HG03432 (cell line): ENCODE measurements around the gene ZDHHC14.

Experiments
- ATAC-seq: cut with Tn5 transposase; IDR thresholded peaks from one replicate; pipeline ENCODE4 v1.9.1; 2021; ENCODE audit warnings: mild to moderate bottlenecking, moderate library complexity; ENCODE audit not compliant: unreplicated experiment

Gene ZDHHC14

DNA sequence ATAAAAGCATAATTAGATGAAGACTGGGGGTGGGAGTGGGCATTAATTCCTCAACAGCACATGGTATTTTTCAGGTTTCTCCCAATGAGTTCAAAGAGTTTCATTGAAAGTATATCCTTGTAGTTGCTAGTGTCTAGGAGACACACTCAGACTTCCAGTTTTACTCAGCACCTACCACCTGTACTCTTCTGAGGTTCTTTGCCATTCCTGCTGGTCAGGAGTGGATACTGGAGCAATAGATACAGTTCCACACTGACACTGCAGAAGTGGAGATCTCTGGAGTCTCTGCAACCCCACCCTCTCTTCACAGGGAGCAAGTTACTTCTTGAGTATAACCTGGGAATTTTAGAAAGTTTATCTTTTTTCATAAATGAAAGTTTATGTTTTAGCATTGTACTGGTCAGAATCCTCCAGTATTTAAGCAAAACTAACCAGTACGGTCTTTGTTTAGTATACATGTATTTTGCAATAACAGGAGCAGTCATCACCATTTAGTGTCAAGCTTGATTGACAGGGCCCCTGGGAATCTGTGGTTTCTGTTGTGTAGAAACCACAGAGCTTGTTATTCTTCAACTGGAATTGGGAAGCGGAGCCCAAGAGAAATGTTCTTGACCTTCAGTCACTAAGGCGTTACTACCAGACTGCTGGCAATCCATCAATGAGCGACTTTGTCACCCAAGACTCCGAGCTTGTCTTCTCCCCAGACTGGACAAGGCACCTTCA lies 148.1 kb downstream of the ZDHHC14 start:
- no peak for ATAC-seq

DNA sequence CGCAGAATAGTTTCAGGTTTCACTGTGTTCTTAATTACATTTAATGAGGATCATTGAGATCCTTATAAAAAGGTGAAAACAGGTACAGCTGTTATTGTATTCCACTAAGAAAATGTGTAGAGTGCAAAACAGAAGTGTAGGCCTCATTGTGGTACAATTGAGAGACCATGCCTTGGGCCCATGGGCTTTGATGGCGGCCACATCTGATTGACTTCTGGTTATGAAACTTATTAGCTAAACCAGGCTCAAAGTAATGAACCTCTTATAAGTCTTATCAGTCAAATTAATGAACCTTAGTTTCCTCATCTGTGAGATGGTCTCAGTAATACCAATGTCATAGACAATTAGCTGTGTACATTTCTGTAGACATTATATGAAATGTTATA lies 148.7 kb downstream of the ZDHHC14 start:
- ATAC-seq: no peak

DNA sequence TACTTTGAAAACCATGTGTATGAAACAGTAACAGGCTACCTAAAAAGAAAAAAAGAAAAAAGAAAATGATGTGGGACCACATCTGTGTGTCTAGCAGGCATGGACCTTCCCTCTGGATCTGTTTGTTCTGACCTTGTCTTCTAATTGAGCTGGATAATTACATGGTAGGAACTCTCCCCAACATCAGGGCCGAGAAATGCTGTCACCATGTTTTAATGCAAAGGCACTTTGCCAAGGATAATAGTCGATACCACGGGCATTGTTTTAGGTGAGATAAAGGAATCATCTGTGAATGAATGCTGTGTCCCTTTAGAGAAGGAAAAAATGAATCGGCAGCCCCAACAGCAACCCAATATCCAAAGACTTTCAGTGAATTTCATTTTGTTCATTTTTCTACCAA lies 149.1 kb downstream of the ZDHHC14 start:
- no peak for ATAC-seq

DNA sequence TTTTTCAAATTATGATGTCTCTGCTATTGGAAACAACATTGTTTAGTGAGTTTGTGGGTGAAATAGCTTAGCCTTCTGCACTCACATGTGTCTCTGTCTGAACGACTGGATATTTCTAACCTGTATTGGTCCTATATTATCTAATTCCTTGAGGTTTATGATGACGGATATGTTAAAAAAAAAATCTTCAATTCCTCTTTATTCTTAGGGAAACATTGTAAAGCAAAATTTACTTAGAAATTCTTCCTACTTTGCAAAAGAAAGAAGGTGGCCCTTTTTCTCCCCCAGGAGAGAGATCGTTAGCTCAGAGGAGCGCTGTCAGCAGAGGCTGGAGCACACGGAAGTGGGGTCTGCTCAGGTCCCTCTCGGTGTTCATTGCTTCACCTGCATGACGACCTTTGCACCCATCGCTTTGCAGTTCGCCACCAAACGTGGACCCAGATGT lies 149.8 kb downstream of the ZDHHC14 start:
- ATAC-seq: no peak

DNA sequence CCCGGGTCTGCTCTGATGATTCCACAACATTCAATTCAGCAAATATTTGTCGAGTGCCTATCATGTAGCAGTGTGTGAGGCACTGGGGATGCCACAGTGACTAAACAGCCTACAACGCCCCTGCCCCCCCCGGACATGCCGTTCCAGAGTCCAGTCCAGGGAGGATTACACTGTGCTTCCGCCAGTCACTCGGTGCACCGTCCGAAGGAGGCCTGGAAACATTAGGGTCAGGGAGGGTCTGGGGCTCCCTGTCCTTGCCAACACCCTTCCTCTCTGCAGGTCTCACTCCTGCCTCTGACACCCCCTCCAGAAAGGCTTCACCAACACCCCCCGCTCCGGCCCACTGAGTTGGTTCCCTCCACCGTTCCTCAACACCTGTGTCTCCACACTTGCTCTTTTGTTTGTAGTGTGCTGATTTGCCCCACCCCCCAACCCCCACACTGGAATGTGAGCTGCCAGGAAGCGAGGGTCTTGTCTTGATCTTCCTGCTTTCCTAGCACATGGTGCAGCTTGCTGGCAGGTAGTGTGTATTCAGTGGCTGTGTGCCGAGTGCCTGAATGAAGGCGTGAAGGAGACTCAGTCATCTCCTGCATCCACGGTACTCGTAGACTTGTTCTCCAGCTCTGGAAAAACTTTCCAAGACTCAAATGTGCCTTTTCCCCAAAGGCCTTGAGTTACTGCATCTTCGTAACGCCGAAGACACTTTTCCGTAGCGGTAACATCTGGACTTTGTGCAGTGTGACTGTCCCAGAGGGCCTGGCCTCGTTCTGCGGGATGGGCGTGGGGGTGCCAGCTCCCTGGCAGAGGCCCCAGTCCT lies 150.4 kb downstream of the ZDHHC14 start:
- no peak for ATAC-seq

DNA sequence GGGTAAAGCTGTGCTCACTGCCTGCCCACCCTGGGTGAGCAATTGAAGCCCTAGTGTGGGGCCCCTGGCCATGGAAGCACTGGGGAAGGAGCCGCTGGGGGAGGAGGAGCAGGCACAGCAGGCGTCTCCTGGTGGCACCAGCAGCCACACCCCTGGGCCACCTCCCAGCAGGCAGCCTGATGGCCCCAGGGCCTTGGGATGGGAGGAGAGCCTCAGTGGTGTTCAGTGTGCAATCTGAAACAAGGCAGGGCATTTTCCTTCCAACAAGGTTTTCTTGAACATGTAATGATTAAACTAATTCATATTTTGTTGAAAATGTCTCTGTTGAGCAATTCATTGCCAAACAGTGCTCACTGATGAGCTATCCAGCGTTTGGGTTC lies 151.0 kb downstream of the ZDHHC14 start:
- ATAC-seq: no peak

DNA sequence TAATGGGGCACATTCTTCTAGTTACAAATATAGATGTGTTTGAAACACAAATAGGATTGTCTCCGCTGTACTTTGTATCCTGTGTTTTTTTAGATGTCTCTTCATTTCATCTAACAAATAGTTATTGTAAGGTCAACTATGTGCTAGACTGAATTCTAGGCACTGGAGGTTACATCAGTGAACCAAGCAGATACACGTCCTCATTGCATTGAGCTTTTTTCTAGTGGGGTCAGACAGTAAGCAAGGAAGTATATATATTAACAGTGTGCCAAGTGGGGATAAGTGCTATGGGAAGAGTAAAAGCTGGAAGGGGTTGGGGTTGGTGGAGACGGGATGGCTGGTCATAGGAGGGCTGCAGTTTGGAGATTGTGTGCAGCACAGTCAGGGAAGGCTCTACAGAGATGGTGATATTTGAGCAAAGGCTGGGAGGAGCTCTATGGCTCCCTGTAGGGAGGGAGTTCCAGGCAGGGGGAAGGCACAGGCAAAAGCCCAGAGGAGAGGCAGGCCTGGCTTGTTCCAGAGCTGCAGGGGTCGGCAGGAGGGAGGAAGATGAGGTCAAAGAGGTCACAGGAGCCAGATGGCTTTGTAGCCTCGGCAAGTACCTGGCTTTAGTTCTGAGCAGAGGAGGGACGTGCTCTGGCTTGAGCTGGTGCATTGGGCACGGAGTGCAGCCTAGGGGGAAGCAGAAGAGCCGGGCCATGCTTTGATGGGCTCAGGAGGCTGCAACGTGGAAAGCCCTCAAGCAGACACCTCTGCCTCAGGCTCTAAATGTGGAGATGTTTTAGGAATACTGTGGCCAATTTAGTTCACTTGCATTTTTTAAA lies 152.3 kb downstream of the ZDHHC14 start:
- no peak for ATAC-seq

DNA sequence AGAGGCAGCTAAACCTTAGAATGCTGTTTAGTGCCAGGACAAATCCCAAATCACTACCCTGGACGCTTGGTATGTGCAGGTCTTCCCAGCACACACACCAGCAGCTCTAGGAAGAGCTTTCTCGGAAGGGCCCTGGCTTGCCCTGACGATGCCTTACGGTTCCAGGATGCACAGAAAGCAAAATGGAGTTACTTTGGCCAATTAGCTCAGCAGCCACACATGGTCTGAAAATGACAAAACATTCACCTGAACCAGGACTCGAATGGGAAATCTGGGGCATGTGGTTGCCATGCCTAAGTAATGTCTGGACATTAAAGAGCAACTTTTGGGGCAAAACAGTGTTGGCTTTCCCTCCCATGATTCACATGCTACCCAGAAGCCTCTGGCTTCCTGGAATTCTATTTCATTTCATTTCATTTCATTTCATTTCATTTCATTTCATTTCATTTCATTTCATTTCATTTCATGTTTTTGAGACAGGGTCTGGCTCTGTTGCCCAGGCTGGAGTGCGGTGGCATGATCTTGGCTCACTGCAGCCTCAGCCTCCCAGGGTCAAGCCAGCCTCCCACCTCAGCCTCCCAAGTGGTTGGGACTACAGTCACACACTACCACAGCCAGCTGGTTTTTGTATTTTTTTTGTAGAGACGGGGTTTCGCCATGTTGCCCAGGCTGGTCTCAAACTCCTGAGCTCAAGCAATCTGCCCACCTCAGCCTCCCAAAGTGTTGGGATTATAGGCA lies 153.3 kb downstream of the ZDHHC14 start:
- no peak for ATAC-seq

DNA sequence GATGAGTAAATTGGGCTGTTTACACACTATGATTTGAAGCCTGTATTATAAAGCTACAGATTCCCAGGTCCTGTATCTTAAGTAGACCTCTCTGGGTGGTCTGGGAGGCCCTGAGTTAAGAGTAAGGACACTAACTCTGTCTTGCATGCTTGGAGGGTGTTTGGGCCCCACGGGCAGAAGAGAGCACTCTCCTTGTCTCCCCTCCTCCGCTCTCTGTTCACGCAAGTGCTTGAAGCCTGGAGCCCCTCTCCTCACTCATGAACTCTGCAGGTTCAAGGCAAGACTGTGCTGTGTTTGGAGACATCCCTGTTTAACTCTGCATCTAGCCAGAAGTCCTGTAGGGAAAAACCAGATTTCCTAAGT lies 154.0 kb downstream of the ZDHHC14 start:
- no peak for ATAC-seq

DNA sequence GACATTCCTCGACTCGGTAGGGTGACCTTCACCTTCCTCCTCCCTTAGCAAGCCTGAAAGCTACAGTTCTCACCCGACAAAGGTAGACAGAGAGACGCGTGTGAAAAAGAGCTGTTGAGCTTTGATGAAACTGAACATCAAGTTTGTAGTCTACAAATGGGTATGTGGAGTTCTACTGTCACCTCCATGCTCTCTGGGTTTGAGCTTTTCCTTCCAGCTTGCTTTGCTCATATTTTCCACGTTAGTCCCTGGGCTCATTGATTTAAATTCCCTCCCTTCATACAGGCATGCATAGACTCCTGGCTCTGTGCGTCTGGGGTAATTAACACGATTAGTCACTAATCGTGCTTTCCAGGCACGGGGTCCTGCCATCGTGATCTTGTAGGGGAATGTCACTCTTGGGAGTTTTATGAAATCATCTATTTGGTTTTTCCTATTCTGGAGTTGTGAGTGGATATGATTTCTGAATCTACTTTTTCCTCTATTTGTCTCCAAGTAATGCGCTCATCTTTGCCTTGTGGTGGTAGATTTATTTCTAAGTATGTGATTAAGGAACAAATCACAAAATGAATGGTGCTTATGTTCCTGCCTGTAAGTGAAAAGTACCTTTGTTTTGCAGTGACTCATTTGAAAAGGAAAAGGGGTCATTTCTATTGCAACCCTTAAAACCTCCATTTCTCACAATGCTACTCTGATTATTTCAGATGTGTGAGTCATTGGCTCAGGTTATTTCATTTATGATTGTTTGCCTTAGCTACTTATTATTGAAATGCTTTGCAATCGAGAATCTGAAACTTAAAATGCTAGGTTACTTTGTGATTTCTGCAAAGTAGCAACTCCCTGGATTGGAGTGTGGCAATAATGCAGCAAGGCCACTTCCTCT lies 154.6 kb downstream of the ZDHHC14 start:
- peak; percentile 75 for ATAC-seq

DNA sequence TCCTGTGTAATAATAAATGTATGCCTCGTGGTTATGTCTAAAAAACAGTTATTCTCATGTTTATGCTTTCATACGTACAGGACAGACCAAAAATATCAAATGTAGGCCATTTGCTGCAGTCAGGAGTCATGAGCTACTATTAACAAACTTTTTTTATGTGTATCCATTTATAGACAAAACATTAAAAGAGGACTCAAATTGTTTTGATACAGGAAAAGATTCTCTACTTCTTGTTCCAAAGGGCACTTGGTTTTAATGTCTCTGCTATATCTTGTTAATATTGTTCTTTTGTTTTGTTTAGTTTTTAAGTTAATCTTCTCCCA lies 155.2 kb downstream of the ZDHHC14 start:
- ATAC-seq: no peak

DNA sequence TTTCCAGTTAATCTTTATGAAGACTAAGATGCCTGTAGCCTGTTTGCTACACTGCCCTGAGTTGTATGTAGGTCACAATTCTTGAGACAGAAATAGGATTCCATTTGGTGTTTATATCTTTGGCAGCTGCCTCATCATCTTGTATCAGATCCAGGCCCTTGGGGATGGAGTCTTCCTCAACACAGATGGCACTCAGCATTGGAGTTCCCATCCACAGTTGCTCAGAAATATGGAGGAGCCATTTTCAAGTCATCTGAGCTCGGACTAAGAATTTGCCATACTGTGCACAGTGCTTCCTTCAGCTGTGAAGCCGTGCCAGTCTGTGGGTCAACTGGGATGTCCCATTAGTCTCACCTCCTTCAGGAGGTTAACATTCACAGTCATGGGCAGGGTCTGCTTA lies 156.6 kb downstream of the ZDHHC14 start:
- no peak for ATAC-seq

DNA sequence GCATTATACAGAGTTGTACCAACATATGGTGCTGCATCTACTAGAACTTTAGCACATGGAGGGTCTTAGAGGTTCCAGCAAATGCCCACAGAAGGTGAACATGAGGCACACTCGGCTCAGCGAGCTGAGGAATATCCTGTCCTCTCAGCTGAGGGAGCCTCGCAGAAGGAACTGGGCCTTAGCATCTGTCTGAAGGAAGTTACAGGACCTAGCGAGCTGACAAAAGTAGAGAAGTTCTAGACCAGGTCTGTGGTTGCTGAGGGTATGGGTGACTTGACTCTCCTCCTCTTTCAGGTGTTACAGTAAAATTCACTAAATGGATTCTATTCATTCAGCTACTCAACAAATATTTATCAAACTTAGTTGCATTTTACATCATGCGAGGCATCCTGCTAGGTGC lies 157.2 kb downstream of the ZDHHC14 start:
- no peak for ATAC-seq

DNA sequence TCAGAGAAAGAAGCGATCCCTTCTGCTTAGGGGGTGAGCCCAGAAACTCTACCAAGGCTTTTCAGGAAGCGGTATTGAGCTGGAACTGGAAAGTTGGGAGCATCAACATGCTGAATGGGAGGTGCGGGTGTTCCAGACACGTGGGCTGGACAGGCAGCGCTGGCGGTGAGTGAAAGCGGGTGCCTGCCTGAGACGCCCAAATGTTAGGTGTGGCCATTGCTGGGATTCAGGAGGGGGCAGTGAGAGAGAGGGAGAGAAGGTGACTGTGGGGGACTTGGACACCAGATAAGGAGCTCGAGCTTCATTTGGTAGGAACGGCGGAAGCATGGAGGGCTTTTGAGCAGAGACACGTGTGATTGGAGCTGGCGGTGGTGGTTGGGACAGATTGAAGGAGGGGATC lies 157.7 kb downstream of the ZDHHC14 start:
- ATAC-seq: no peak

DNA sequence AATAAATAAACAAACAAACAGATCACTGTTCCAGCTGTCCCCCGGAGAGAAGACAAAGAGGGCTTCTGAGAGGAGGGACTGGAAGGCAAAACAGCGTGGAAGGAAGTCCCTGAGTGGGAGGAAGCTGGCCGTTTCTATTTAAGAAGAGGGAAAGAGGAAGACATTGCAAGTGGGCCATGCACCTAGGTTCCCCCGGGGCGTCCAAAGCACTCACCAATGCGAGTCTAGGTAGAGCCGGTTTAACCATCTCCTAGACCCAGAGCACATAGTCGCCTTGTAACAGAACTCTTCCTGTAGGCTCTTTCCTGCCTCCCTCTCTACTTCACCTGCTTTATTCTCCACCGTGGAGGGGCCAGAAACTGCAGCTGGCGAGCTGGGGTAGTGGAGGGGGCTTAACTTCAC lies 158.4 kb downstream of the ZDHHC14 start:
- no peak for ATAC-seq

DNA sequence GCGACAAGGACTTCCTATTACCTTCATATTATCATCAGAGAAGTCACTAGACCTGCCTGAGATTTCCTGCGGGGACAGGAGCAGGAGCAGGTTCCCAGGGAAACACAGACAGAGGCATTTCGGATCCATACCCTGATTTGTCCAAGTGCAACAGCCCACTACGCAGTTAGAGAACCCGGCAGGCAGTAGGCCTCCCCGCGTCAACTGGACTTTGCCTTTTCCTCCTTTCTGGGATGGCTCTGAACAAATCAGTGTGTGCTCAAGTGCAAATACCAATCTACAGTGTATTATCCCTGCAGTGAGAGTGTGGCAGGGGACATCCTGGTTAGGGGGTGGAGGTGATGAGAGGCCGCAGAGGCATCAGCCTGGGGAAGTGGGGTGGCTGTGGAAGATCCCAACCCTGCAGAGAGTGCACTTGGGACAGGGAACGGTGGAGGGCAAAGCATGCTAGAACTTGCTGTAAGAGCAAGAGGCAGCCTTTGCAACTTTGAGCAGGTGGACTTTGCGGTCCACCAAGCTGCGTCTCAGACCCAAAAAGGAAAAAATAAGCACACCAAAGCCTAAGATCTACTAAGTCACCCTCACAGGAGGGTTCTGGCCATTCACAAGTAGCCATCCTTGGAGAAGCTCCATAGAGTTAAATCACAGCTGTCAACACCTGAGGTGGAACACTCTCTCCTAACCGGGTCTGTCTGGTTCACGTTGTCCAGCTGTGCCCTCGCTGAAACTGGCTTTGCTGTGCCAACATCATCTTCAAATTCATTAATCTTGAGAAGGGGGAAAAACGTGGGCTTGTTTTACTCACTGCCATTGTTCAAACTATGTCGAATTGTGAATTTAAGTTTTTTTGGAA lies 159.1 kb downstream of the ZDHHC14 start:
- ATAC-seq: no peak

DNA sequence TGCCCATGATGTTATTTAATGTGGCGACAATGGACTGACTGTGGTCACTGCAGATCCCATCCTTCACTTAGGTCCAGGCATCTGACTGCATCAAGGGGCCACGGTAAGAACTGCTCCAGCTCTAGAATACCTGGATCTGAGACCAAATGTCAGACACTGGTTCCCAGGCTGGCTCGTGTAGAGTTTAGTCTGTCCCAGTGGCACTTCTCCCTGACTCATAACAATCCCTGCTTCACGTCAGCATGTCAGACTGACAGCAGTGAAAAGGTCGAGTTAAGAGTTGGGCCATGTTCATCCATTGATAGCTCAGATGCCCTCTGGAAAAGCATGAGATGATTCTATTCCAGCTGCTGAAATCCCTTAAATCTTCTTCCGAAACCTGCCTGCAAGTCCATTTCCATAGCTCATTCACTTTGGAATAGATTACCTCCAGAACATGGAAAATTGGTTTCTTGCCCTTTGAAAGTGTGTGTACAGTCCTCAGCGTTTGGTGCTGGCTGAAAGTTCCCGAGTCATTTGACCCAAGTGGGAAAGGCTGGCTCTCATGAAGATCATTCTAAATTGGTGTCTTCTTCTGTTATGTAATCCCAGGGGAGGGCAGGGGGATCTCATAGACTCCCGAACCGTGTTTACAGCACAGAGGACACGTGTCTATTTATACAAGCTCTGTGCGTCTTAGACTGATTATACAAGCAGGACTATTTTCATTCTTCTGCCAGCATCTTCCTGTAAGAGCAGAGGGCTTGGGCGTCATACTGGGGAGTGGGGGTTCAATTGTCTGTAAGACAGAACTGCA lies 160.8 kb downstream of the ZDHHC14 start:
- peak; percentile 42 for ATAC-seq

DNA sequence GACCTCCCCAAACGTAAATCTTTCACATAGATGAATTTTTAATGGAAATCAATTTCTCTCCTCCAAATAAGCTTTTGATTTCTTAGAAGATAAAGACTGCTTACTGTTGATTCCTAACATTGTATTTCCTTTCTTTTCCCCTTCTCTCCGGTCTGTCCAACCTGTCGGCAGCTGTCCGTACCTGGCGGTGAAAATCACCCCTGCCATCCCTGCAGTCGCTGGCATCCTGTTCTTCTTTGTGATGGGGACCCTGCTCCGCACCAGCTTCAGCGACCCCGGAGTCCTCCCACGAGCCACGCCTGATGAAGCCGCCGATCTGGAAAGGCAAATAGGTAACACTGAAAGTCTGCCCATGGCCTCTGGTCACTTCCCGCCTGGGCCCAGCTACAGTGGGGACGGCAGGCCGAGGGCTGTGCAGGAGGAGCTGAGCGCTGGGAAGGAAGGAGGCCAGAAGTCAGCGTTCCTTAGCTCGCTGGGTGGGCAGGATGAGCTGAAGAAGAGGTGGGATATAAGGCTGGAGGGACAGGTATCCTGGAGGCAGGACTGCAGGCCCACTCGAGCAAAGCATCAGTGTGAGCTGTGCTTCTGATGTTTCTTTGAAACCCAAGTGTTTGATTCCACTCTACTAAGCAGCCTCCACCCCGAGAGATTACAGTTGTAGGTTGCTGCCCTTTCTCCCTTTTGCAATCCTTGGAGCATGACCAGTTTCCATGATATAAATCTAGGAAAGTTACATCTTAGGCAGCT lies 161.6 kb downstream of the ZDHHC14 start:
- ATAC-seq: no peak
